GM12891 (cell line): ENCODE measurements around the gene CPNE8.

ENCODE experiments used
- POLR2AphosphoS5 ChIP-seq: IDR thresholded peaks from 2 replicates; pipeline ENCODE4 v1.6.1; 2011; ENCODE audit warnings: low read depth, low read length, control low read depth
- TAF1 ChIP-seq: IDR thresholded peaks from 2 replicates; pipeline ENCODE4 v1.6.1; 2011; ENCODE audit warnings: low read depth, low read length, control low read depth

- no peak for TF ChIP-seq TAF1
- no peak for TF ChIP-seq POLR2AphosphoS5
Observed at GRCh38 chr12:38954238-38954873, 49.0 kb upstream of the CPNE8 start.
